GM12891 (cell line): ENCODE results near the gene EDEM2.
"Not testable (repeated sequence)": the region's sequence is repeated elsewhere in the genome, so short reads cannot be mapped to it uniquely, and the experiment has no call there.

Source experiments
- DNase-seq: peaks from one replicate; pipeline ENCODE4 v3.0.0; 2011; ENCODE audit warnings: low spot score; ENCODE audit not compliant: insufficient read length
- FAIRE-seq: peaks from 2 replicates; lab custom pipeline; 2011; peaks lifted over from hg19 to GRCh38; lab: Jason Lieb, UNC
- PAX5 ChIP-seq: IDR thresholded peaks from 2 replicates; pipeline ENCODE4 v1.6.1; 2011; ENCODE audit warnings: low read length, moderate library complexity, mild to moderate bottlenecking; ENCODE audit not compliant: insufficient read depth, severe bottlenecking
- POLR2A ChIP-seq: IDR thresholded peaks from 2 replicates; pipeline ENCODE4 v1.6.1; 2011; ENCODE audit warnings: low read depth, low read length, control low read depth
- POLR2AphosphoS5 ChIP-seq: IDR thresholded peaks from 2 replicates; pipeline ENCODE4 v1.6.1; 2011; ENCODE audit warnings: low read depth, low read length, control low read depth
- POU2F2 ChIP-seq: IDR thresholded peaks from 2 replicates; pipeline ENCODE4 v1.6.1; 2011; ENCODE audit warnings: low read depth, mild to moderate bottlenecking, control low read depth, low read length, moderate library complexity
- SPI1 ChIP-seq: IDR thresholded peaks from 2 replicates; pipeline ENCODE4 v1.6.1; 2011; ENCODE audit warnings: low read depth, low read length, control low read depth
- TAF1 ChIP-seq: IDR thresholded peaks from 2 replicates; pipeline ENCODE4 v1.6.1; 2011; ENCODE audit warnings: low read depth, low read length, control low read depth

EDEM2 gene

GRCh38 chr20:35167787-35168186, 20.7 kb upstream of the EDEM2 start:
- no peak for FAIRE-seq
- no peak for TF ChIP-seq POLR2AphosphoS5
- no peak for TF ChIP-seq PAX5
- no peak for TF ChIP-seq POU2F2
- no peak for TF ChIP-seq POLR2A
- TF ChIP-seq SPI1 = no peak
- no peak for TF ChIP-seq TAF1
- DNase-seq = no peak

DNA sequence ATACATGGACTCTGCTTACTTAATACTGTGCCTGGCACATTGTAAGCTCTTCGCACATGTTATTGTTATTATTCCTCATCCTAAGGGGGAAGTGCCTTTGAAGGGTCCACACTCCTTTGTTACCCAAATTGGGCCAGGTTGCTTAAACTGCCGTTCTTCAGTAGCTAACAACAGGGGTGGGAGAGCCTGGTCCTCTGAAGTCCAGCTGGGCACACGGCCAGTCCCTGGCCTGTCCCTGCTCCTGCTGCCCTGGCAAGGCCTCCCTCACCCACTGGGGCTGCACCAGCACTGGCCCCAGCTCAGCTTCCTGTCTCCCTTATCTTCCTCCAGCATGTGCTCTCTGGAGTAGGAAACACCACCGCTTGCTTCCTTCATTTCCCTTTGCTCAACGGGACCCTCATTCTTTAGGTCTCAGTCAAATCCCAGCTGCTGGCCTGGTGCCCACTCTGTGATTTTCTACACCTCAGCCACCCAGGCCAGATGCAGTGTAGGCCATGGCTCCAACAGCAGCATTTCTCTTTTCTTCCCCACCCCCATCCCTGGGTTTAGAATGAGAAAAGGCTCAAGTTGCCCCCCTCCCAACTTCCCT, 19.2 kb upstream of the EDEM2 start:
- no peak for TF ChIP-seq SPI1
- no peak for TF ChIP-seq TAF1
- TF ChIP-seq POU2F2 = no peak
- TF ChIP-seq PAX5 = no peak
- TF ChIP-seq POLR2A = no peak
- TF ChIP-seq POLR2AphosphoS5 = no peak
- DNase-seq (no peak), FAIRE-seq (no peak)

- TF ChIP-seq POU2F2 = no peak
- no peak for TF ChIP-seq POLR2A
- no peak for TF ChIP-seq PAX5
- DNase-seq (no peak), FAIRE-seq (no peak)
Measured at GRCh38 chr20:35165221-35166185, 18.4 kb upstream of the EDEM2 start.

DNA sequence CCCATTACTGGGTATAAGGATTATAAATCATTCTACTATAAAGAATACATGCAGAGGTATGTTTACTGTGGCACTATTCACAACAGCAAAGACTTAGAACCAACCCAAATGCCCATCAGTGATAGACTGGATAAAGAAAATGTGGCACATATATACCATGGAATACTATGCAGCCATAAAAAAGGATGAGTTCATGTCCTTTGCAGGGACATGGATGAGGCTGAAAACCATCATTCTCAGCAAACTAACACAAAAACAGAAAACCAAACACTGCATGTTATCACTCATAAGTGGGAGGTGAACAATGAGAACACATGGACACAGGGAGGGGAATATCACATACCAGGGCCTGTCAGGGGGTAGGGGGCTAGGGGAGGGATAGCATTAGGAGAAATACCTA, 17.4 kb upstream of the EDEM2 start:
- not testable (repeated sequence) for DNase-seq, FAIRE-seq

- not testable (repeated sequence) for DNase-seq, FAIRE-seq
Measured at GRCh38 chr20:35160341-35160740, 13.2 kb upstream of the EDEM2 start.

GRCh38 chr20:35156978-35157377, 9.8 kb upstream of the EDEM2 start:
- FAIRE-seq = no peak

GRCh38 chr20:35155936-35156335, 8.8 kb upstream of the EDEM2 start:
- TF ChIP-seq PAX5 (no peak), POU2F2 (no peak), POLR2AphosphoS5 (no peak), SPI1 (no peak)
- DNase-seq (no peak), FAIRE-seq (no peak)

More at GRCh38 chr20:35156978-35157377, 9.8 kb upstream of the EDEM2 start:
- TF ChIP-seq SPI1 (no peak), POLR2AphosphoS5 (no peak), POLR2A (no peak), POU2F2 (no peak), PAX5 (no peak), TAF1 (no peak)
- no peak for DNase-seq

GRCh38 chr20:35151736-35152135, 4.6 kb upstream of the EDEM2 start:
- DNase-seq (no peak), FAIRE-seq (no peak)
- TF ChIP-seq PAX5 (no peak), TAF1 (no peak), POLR2AphosphoS5 (no peak), POU2F2 (no peak), SPI1 (no peak), POLR2A (no peak)

- DNase-seq (no peak), FAIRE-seq (no peak)
- TF ChIP-seq TAF1 (no peak), SPI1 (no peak), POLR2A (no peak), POLR2AphosphoS5 (no peak), PAX5 (no peak), POU2F2 (no peak)
Measured at GRCh38 chr20:35150846-35151579, 3.9 kb upstream of the EDEM2 start.

DNA sequence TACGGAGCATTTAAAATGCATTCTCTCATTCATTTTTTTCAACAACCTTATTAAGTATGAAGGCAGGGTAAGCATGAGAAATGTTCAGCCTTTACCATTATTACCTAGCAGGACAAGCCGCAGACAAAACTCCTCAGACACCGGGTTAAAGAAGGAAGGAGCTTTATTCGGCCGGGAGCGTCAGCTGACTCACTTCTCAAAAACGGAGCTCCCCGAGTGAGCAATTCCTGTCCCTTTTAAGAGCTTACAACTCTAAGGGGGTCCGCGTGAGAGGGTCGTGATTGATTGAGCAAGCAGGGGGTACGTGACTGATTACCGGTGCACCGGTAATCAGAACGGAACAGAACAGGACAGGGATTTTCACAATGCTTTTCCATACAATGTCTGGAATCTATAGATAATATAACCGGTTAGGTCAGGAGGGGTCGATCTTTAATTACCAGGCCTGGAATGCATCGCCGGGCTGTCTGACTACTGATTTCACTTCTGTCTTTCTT, 487 bp upstream of the EDEM2 start:
- not testable (repeated sequence) for DNase-seq, FAIRE-seq
